NCI-H82 (cell line): Measurements from ENCODE around the gene CAPSL.
A peak's percentile ranks its signal among the peaks of the same experiment; 100 is the strongest.
"Not testable (repeated sequence)": the region's sequence is repeated elsewhere in the genome, so short reads cannot be mapped to it uniquely, and the experiment has no call there.

Experiments
- DNase-seq: peaks from one replicate; lab custom pipeline; 2025; lab: John Stamatoyannopoulos, UW

The CAPSL gene

DNA sequence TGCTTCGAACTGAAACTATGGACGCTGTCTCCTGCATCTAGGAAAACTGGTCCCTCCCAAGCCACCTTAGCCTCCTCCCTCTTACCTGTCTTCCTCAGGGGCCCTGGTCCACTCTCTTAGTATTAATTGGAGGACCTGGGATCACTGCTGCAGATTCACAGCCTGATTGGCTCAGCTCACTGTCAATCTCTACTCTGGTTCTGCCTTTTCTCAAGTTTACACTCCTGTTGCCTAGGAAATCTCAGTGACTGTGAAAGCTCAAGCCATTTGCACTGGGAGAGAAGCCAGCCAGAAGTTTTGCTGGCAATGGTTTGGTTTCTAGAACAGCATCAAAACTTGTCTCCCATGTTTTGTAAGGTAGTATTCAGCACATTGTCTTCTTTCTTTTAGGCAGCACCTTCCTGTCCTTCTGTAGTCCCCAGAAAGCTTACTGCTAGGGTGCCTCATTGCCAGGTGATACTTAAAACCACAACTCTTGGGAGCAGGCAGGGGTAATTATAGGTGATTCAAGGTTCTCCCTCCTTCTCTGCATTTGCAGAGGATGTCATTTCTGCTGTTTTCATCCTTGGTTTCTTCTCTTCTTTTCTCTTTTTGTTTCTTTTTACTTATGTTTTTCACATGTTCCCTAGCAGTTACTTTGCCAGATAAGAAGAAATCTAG lies at the start of gene CAPSL:
Gene CAPSL, minus strand, starts transcription at position 55 of the 660 bp plus-strand sequence. CDS start 17,502 bp downstream, outside the sequence.
- DNase-seq = peak; percentile 3

GRCh38 chr5:35987776-35988175 lies 49.4 kb upstream of the CAPSL start:
- DNase-seq = no peak

DNA sequence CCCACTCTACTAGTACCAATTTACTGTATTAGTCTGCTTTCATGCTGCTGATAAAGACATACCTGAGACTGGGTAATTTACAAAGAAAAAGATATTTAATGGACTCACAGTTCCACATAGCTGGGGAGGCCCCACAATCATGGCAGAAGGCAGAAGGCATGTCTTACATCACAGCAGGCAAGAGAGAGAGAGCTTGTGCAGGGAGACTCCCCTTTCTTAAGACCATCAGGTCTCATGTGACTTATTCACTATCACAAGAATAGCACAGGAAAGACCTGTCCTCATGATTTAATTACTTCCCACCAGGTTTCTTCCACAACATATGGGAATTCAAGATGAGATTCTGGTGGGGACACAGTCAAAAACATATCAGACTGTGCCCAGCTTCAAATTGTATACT lies 41.3 kb upstream of the CAPSL start:
- DNase-seq = no peak

DNA sequence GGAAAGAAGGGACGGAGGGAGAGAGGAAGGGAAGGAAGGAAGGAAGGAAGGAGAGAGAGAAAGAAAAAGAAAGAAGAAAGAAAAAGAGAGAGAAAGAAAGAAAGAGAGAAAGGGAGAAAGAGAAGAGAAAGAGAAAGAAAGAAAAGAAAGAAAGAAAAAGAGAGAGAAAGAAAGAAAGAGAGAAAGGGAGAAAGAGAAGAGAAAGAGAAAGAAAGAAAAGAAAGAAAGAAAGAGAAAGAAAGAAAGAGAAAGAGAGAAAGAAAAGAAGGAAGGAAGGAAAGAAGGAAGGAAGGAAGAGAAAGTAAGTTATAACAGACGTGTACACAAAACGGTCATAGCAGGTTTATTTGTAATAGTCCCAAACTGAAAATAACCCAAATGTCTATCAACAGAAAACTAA lies 38.4 kb upstream of the CAPSL start:
- DNase-seq = not testable (repeated sequence)

- DNase-seq = no peak
Observed at GRCh38 chr5:35974570-35974969, 36.1 kb upstream of the CAPSL start.

DNA sequence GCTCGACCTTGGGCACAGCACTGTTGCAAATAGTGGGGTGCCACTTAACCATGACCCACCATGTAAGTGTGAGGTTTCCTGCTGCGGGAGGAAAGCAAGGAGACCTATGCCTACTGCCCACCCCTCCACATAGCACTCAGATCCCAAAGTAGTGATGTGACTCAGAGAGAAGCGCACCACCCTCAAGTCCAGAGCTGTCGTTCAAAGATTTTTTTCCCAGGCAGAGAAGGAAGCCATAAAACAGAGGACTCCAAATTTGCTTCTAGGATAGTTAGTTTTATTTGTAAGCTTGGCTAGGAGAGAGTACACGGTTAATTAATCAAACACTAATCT lies 33.4 kb upstream of the CAPSL start:
- DNase-seq = no peak

DNA sequence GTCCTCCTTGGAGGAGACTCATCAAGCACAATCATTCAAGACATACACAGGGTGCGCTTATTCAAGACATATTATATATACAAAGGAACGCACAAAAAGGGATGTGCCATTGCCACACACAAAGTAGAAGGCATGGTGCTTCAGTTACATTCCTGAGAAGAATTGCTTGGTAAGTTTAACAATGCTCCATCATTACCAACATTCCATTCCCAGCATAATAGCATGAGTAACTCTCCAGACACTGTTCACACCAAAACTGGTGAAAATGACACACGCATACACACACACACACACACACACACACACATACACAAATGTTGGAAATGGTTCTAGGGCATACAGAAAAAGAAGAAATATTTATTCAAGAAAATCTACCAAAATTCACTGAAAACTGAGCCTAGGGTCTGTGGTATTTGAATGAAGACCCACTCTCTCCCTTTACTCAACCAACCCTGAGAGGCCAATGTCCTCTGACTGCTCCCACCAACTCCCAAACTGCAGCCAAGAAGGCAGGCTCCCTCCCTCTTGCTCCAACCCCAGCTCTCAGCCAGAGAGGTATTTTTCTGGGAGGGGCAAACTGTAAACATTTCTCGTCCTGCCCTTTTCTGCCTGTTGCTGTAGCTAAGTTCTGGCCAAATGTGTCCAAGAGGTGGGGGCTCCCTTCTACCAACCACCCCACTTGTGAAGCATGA lies 32.9 kb upstream of the CAPSL start:
- DNase-seq = no peak

- peak; percentile 65 for DNase-seq
Observed at GRCh38 chr5:35963381-35963843, 25.0 kb upstream of the CAPSL start.

GRCh38 chr5:35960328-35960727 lies 21.9 kb upstream of the CAPSL start:
- DNase-seq = no peak

DNA sequence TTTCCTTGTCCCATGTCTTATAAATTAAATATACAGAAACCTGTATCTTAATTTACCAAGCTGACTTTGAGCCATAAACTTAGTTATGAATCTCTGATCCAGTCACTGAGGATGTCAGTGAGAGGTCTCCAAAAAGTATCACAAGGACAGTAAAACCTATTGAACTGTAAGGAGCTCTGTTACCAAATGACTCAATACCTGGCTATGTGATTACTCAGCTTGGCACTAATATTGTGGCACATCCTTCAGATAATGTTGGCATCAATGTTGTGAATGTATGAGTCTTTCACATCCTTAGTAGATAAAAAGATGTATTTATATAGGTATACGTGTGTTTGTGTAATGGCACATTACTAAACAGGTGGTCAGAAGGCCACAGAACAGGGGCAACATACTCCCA lies 18.0 kb upstream of the CAPSL start:
- no peak for DNase-seq

DNA sequence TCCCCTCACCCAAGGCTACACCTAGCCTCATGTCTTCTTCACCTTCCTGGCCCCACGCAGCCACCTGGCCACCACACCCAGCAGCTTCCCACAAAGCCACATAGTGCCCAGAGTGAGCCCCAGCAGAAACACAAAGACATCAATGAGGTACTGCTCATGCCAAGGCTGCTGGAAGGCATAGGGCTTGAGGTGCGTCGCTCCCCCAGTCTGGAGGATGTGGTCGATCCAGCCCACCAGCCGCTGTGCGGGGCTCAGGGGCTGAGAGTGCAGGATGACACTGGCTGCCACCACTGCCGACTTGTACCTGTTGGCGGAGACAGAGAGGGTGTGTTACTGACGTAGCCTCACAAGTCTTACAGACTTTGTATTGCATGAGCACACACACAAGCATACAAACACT lies 15.8 kb upstream of the CAPSL start:
- no peak for DNase-seq

DNA sequence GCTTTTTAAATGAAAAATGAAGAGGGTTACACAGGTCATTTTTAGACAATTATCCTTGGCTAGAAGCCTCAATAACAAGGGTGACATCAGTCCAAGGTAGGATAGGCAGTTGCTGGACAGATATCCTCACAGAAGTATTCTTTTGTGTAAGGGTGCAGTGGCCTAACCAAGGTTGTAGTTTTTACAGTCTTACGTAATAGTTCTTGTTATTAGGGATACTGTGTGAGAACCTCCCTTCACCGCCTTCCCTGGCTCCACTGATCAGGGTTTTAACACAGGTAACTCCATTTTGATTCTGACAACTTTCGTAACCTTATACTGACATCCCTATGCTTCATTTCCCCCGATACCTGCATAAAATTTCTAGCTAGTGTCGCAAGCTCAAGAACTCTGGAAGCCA lies 8.7 kb upstream of the CAPSL start:
- no peak for DNase-seq

DNA sequence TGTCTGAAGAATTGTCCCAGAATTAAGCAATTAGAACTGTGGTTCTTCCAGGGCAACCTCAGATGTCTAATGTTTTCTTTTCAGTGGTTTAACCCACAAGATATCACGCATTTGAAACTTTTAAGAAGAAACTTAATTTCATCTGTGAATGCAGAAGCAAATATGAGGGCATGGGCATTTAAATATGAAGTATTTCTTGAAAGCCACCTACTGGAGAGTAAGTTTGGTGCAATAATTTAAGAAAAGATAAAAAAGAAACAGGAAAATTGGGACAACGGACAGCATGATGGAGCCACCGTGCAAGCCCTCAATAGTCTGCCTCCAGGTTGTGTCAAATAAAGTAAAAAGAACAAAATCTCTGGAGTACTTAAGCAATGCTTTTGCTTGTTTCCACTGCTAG lies 1.2 kb upstream of the CAPSL start:
- no peak for DNase-seq

- DNase-seq = peak; percentile 74
Observed at GRCh38 chr5:35926389-35927051, 11.9 kb downstream of the CAPSL start.

GRCh38 chr5:35924950-35925722 lies 13.3 kb downstream of the CAPSL start:
- DNase-seq = peak; percentile 70

DNA sequence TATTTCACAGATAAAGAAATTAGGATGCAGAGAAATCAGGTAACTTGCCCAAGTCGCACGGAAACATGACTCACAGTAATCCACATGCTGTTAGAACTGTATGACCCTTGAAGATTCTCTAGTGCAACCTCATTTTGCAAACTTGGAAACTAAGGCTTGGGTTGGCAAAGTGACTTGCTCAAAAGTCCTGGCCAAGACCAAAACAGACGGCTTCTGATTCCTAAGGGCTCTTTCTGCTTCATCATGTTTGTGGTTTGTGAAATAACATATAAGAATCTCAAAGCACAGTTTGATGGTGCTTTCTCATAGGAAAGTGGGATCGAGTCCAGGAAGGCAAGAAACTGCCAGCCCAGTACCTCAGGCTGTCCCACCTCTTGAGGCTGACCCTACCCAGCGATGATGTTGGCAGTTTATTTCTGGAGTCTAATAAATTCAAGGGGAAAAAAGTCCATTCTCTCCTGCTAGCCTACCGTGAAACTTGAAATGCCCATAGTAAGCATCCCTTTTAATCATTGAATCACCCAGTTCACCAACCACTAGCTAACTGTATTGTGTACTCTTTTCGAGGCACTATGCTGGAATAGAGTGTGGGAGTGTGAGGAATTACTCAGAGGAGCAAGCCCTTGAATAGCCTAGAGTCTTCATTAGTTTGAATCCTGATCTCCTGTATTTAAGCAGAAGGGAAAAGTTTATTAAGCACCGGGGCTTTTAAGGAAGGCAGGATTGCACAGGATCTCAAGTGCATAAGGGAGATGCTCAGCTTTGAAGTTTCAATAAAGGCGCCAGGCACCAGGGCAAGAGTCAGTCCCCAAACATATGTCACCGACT lies 14.1 kb downstream of the CAPSL start:
- no peak for DNase-seq

GRCh38 chr5:35922468-35922867 lies 16.0 kb downstream of the CAPSL start:
- no peak for DNase-seq

DNA sequence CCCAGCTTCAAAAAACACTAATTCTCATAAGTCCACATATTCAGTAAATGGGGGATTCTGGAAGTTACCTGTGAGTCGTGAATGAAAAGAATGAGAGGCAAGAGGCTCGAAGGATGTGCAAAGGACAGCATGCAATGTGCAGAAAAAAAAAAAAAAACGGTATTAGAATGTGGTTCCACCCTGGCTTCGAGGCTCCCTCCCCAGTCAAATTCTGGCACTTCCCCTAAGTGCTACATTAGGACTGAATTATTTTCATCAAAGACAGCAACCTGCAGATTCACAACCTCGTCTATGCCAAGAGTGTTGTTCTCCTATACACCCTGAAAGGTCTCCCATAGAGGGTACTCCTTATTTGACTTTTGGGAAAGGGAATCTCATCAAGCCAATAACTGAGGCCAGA lies 16.5 kb downstream of the CAPSL start:
- DNase-seq = no peak

DNA sequence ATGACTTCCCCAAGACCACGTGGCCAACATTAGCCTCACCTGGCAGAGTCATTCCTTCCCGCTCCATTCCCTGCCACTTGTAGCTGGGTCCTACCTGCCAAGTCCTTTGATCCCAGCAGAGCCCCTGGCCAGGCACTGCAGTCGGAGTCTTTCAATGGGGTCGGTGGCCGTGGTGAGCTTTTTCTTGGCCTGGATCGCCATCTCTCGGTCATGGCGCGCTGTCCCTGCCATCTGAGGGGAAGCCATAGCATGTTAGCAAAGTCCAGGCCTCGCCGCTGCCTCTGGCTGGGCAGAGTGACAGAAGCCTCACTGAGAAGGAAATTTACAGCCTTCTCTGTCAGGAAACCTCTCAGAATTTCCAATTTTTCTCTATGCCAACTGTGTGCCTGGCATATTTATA lies 17.5 kb downstream of the CAPSL start:
- DNase-seq = no peak

- DNase-seq = no peak
Observed at GRCh38 chr5:35919191-35919590, 19.2 kb downstream of the CAPSL start.

DNA sequence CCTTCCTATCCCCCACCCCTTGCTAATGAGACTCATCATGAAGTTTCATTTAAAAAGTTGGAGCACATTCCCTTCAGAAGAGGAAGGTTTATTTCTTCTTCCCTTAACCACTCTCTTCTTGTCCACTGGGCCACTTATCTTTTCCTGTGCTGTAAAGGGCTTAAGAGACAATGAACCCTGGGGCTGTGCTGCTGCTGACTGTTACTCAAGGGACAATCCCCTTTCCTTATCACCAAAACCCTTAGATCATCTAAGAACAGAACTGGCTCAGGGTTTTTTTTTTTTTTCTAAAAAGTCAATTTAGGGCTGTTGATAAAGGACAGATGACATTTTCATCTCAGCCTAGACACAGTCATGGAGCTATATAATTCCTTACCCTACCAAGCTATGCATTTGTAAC lies 29.6 kb downstream of the CAPSL start:
- DNase-seq = no peak

DNA sequence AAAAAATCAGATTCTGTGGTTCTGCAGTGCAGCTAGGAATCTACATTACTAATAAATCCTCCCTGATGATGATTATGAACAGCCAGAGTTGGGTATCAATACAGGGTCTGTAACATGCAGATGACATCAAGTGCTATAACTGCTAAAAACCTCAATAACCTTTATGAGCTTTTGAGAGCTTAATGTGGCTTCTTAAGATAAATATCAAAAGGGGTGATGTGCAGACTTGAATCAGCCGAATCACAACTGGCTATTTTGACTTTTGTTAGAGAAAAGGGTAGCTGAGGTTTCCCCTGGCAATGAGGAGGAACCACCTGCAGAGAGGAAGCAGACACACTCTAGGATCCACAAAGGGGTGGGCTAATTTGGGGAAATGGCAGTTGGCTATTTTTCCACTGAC lies 30.2 kb downstream of the CAPSL start:
- DNase-seq = no peak
